NCI-H1436 treated with DMSO at 0.1 percent for 48 hours (cell line): Measurements from ENCODE around the gene ARHGEF3.

ENCODE experiments used
- DNase-seq: peaks from one replicate; lab custom pipeline; 2025; lab: John Stamatoyannopoulos, UW

ARHGEF3 gene

DNA sequence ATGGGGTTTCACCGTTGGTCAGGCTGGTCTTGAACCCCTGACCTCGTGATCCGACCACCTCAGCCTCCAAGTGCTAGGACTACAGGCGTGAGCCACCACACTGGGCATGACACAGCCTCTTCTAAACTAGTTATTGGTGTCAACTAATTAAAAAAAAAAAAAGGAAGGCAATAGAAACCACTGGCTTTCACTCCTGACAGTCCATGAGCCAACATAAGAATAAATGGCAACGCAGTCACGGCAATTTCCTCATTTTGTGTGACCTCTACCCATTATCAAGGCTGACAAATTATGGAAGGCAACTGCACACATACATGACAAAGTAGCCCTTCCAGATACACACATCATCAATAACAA, 5.9 kb downstream of the ARHGEF3 start:
- no peak for DNase-seq

DNA sequence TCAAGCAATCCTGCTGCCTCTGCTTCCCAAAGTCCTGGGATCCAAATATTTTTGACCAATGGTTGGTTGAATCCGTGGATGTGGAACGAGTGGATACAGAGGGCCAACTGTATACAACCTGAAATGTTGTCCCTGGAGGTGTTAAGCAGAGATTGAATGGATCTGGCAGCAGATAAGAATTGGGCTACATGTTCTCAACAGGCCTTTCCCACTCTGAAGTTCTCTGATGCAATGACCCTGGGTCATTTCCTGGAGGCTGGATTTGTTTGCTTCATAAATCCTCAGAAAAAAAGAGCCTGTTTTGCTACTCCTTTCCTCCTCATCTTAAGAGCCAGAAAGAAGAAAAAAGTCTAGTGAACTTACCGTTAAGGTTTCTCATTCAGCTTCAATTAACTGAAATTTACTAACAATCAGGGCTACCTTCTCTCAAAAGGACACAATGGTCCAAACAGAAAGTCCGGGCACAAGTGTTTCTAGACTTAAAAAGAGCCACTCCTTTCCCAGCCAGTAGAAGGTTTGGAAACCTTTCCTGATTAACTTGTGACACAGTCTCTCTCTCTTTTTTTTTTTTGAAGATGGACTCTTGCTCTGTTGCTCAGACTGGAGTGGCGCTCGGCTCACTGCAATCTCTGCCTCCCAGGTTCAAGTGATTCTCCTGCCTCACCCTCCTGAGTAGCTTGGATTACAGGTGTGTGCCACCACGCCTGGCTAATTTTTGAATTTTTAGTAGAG, 6.5 kb downstream of the ARHGEF3 start:
- DNase-seq = no peak

DNA sequence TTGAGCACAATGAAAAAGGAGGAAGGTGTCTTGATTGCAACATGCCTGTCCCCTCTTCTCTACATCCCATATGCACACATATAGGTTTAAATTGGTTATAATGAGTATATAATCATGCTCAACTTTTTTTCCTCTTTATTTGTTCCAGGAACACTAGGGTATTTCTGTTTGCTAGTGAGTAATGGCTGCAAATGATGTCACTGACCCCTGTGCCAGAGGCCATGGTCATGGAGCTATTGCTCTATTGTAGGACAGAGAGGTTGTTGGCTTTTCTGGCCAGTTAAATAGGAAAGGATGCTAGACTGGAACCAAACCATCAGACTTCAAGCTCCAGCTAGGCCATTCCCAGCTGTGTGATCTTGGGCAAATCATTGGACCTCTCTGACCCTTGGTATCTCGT, 9.6 kb downstream of the ARHGEF3 start:
- DNase-seq = no peak

DNA sequence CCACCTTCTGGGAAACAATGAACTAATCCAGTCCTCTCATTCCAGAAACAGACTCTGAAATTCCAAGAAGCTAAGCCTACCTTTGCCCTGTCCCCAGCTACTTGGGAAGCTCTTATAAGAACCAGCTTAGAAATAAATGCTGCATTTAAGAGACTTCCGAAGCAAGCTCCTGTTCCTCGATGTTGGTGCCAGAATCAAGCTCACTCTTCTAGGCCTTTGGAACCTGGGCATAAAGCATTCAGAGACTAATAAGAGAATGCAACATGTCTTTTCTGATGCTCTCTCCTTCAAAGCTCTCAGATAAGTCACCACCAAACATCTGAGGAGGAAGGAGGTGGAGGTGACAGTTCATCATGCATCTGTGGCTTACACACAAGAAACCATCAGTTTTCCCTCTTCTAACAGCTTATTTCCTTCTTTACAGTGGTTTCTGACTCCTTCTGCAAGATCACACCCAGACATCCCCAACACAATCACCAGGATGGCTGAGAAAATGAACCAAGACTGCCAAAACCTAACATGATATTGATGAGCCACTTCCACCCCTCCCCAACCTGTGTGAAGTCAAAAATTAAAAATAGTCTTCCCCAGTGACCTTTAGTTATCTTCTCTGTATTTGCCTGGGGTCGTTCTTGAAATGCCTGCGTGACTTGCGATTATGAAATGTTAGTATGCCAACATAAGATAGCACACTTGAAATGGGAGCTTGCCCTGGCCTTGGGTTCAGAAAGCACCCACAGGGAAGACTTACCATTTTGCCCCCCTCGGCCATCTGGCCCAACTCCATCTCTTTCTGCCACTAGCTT, 11.5 kb downstream of the ARHGEF3 start:
- DNase-seq = no peak

DNA sequence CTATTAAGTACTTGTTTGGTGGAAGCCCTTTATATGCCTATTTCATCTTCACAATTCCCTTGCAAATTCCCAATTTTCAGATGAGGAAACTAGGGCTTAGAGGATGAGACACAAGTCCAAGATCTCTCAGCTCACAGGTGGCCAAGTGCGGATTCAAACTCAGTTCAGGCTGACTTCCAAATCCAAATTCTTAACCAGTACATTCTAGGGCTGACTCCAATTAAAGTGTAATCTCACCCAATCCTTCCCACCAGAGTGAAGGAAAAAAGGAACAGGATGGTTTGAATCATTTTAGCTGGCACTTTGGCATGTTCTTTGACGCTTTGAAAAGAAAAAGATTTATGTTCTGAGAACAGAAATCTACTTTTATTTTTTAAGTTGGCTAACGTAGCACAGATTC, 12.7 kb downstream of the ARHGEF3 start:
- DNase-seq = no peak

DNA sequence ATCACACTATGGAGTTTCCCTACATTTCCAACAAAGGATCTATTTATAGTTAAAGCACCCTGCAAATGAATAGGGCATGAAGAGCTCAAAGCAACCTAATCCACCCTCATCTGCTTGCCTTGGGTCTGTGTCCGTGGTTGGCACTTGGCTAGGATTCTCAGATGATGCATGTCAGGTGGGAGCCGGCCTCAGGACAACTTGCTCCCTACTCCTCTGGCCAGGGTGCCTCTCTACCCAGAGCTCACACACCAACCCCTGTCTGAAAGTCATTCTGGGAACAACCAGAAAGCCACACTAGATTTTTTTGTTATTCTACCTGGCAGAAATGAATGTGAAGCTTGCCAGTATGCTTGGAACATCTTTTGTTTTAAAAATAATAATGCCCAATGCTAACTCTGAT, 13.2 kb downstream of the ARHGEF3 start:
- no peak for DNase-seq

DNA sequence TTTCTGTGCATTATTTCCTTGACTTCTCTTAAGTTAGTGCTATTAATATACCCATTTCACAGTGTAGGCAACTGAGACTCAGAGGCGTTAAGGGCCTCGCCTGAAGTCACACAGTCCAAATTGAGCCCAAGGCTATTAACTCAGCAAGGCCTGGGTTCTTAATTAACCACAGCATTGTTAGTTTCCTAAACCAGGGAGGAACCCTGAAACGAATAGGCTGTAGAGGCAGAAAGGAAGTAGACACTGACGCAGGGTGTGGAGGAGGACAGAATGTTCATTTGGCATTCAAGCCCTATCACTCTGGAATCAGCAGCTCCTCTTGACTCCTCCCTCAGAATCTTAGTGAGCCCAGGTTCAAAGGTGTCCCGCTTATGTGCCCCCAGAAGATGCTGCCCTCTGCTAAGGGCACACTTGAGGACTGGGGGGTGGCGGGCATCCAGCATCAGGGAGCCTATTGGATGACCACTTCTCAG, 13.9 kb downstream of the ARHGEF3 start:
- DNase-seq = no peak

DNA sequence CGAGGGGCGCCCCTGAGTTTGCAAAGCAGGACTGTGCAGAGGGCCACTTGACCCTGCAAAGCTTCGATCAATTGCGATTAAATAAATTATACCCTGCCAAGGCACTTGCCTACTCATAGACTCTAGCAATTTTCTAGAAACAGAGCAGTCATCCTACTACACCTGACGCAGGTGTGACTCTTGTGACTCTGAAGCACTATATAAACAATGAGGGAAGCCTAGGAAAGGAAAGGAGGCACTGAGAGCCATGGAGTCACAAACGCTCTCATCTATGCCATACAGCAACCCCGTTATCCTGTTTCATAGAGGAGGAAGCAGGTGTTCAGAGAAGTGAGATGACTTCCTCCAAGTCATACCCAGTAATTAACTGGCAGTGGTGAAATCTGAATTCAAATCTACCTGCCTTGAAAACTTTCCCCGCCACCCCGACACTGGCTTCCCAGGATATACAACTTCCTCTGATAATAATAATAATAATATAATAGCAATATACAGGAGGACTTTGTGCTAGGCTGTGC, 14.4 kb downstream of the ARHGEF3 start:
- no peak for DNase-seq

DNA sequence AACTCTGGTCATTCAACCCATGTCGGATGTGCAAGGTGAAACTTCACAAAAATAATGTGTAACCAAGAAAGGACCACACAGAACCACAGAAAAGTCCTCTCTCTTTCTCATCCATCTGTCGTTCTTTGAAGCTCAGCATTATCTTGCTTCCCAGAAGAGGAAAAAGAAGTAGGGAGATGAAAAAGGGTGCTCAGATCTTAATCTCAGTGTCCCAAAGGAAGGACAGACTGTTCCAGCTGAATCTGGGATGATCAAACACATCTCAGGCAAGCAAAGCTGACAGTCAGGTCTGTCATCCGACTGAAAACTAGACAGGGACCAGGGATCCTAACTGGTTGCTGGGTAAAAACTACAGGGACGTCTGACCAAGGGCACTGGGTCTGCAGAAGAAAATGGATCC, 16.2 kb downstream of the ARHGEF3 start:
- no peak for DNase-seq

DNA sequence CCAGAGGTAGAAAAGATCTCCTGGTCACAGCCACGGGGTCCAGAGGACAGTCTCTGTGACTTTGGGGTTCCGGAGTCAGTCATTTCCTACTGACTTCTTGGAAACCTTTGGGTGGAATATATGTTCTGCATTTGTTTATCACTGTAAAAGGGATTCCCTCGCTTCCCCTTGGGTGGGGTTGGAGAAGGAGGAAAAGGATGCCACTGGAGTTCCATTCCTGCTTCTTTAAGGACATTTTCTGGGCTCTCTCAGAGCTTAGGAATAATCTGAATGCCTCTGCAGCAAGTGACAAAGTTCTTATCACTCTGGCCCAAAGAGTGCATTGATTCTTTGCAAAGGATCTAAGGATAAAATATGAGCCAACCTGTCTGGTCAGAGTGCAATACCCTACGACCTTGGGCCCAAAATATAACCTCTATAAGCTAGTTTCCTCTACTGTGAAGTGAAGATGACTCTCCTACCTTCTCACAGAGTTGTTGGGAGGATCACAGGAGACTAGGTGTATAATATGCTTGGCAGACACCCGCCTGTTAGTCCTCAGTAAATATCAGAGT, 17.2 kb downstream of the ARHGEF3 start:
- no peak for DNase-seq

DNA sequence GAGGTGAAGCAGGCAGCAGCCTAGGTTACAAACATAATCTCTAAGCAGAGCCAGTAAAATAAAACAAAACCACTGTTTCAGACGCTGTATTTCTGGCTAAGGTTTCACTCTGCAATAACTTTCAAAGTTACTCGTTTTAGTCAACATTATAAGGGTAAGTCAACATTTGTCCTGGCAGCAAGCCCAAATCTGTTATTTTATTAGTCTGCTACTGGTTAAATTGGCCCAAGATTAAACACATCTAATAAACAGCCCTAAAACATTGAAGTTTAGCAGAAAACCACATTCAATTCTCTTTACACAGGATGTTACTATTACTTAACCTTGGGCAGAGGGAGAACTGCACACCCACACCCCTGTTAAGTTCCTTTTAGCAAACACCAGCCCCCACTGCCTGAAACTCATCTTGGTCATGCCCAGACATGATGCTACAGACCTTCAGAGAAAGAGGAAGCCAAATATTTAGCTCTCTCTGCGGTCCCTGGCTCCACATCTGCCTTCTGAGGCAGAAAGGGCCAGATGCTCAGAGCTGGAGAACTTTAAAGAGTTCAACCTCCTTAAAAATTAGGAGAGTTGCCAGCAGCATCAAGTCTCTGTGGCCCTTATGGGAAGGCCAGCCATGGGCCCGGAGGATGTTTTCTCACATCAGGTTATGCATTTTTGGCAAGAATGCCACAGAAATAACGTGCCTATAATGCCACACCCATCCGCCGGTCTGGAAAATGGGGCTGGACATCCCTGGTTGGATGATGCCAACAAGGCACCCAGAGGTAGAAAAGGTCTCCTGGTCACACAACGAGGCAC, 17.9 kb downstream of the ARHGEF3 start:
- DNase-seq = no peak

DNA sequence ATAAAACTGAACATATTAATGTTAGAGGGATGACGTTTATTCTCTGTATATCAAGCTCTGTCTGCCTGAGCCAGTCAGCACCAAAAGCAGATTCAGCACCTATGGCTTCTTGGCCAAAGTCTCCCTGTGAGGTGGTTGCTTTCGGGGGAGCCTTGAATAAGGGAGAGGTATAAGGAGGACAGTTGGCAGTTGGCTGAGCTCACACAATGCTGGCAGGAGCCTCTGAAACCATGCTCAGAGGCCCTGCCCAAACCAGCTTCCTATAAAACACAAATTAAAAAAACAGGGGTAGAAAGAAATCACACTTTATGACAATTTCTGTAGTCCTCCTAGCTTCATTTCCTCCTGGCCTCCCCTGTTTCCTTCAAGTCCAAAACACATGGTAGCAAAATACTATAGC, 18.8 kb downstream of the ARHGEF3 start:
- DNase-seq = no peak

DNA sequence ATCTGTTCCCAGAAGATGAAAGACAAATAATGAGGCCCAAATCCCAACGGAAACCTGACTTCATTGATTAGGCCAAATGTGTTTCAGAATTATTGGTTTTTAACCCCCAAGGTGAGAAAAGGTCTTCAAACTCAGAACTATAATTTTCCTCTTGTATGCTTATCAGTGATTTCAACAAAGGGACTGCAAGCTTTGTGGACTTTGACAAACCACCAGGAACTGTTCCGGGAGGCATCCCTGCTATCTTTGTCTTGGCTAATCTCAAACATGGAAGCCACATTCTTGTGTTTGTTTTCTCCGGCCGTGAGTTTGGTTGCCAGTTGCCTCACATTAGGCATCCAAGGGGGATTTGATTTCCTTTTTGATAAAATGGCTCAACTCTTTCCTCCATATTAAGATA, 19.5 kb downstream of the ARHGEF3 start:
- DNase-seq = no peak

DNA sequence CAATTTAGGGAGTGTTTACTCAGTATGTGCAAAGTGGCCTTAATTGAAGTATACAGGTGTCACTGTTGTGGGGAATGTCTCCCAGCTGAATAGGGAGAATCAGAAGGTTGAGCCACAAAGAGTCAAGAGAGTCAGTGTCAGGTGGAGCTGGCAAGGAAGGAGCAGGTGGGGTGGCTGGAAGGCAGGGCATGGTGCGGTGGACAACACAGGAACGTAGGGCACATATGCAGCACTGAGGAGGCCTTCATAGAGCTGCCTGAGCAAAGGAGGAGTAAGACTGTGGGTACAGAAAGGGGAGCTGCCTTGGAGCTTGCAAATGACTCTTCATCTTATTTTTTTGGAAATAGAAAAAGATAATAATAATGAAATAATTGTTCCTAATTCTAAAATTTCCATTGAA, 20.0 kb downstream of the ARHGEF3 start:
- no peak for DNase-seq

DNA sequence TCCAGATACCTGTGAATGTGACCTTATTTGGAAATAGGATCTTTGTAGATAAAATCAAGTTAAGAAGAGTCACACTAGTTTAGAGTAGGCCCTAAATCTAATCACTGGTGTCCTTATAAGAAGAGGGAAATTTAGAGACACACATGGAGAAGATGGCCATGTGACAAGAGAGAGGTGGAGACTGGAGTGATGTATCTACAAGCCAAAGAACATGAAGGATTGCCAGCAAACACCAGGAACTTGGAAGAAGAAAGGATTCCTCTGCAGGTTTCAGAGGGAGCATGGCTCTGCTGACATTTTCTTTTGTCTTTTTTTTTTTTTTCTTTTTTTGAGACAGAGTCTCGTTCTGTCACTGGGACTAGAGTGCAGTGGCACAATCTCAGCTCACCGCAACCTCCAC, 20.8 kb downstream of the ARHGEF3 start:
- DNase-seq = no peak

DNA sequence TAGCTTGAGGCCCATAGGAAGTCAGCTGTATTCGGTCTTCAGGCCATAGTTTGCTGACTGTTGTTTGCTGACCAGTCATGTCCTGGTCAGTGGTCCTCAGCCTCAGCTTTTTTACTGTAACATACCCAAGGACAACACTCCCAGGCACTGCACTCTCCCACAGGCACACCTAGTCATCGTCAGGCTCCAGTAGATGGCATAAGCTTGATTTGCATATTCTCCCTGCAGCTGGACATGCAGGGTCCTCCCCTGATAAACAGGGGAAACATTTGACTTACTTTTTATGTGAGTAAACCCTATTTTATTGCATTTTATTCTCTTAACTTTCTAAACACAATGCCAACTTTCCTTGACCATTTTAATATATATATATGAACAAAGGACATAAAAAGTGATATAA, 22.9 kb downstream of the ARHGEF3 start:
- no peak for DNase-seq

DNA sequence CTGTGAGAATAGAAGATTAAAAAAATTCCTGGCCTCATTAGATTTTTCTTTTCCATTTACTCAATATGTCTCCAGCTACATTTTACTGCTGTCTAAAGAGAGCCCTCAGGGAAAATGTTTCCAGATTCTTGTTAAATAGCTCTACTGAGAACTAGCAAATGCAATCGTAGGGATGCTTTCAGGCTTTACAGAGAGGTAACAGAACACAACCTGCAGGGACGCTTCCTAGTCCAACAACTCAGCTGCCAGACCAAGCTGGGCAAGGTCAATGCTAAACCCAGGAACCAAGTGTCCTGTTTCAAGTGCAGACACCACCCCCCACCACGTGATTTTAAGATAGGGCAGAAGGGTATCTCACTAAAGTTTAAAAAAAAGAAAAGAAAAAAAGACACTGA, 25.2 kb downstream of the ARHGEF3 start:
- DNase-seq = no peak

DNA sequence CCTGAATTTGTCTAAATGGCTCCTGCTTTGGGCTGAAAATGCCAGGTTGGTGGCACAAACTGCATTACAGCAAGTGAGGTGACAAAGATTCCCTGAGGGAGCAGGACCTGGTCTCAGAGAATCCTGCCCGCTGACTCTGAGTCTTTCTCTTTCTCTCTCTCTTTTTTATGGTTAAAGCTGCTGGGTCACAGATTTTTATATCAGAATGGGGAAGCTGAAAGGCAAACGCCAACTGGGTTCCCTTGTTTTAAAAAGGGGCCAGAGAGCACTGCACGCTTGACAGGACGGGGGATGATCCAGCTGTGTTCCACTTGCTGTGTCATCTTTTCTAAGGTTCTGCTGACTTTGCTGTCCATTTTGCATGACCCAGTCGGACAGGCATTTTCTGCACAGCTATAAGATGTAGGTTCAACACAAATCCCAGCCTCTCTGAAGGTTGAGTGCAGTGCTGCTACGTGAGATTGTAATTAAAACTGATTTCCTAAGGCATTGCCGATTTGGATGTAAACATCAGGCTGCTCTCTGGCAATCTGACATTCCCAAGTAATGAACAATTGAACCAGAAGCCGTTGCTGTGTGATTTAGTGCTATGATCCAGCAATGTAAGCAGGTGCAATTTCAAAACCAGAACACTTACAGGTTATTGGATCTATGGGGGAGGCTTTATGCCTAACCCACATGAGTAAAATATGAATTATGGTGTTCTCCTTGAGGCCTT, 25.8 kb downstream of the ARHGEF3 start:
- DNase-seq = no peak

DNA sequence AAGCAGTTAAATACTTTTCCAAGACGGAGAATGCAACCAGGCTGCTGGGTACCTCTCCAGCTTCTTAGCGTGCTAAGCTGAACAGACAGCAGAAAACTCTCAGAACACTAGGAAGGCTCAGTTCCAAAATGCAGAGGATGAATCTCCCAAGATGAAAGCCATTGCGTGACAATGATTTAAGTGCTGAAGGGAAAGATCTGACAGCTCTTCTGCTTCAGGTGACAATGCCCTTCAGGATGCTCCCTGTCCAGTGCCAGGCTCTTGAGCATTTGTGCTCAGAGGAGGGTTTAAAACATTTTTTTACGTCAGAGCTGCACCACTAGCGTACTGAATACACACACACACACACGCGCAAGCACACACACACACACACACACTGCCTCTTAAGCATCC, 26.3 kb downstream of the ARHGEF3 start:
- no peak for DNase-seq

DNA sequence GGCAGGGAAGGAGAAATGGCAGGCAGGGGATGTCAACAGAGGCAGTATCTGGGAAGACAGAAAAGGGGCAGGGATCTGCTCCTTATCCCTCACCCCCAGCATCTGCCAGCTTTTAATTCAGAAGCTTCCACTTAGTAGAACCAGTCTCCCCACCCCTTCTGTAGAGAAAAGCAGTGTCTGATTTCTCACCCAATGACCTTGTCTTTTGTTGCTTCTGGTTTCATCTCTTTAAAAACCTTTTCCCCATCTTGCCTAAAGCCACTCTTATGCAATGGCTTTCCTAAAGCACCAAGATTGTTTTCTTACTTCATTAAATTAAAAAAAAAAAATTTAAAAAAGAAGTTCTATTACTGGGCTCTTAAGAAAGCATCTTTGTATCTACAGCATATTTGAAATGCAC, 27.8 kb downstream of the ARHGEF3 start:
- no peak for DNase-seq
